GM12864 (cell line): ENCODE data around the gene ITIH5.
"Not testable (repeated sequence)": the region's sequence is repeated elsewhere in the genome, so short reads cannot be mapped to it uniquely, and the experiment has no call there.

Experiments used
- DNase-seq: peaks from one replicate; pipeline ENCODE4 v3.0.0-alpha.2; 2011; ENCODE audit warnings: low read depth
- H3K4me3 ChIP-seq: 2 replicates; pipeline ENCODE4 v1.5.1; 2011; ENCODE audit warnings: mild to moderate bottlenecking, low read depth, low read length, control low read depth
- CTCF ChIP-seq: IDR thresholded peaks from 2 replicates; pipeline ENCODE4 v1.5.1; 2011; ENCODE audit warnings: low read depth, mild to moderate bottlenecking, moderate library complexity, low read length, control low read depth, inconsistent platforms; ENCODE audit errors: missing control alignments

Gene ITIH5

GRCh38 chr10:7666253-7667023 lies at the start of gene ITIH5:
TSS of gene ITIH5 (minus strand) at chr10:7666966. CDS start at chr10:7666892, 74 bp downstream.
- DNase-seq, result no peak
- no peak for TF ChIP-seq CTCF
- H3K4me3 ChIP-seq, result no peak within 1 kb of the TSS

GRCh38 chr10:7715515-7715914 lies 48.7 kb upstream of the ITIH5 start:
- no peak for TF ChIP-seq CTCF
- no peak for DNase-seq
- no peak overlapping the region for H3K4me3 ChIP-seq

GRCh38 chr10:7711075-7711474 lies 44.3 kb upstream of the ITIH5 start:
- not testable (repeated sequence) for H3K4me3 ChIP-seq, DNase-seq

- no peak for TF ChIP-seq CTCF
- DNase-seq, result no peak
- no peak overlapping the region for H3K4me3 ChIP-seq
These were observed 43.7 kb upstream of the ITIH5 start for GRCh38 chr10:7710446-7710845.

GRCh38 chr10:7708832-7709231 lies 42.1 kb upstream of the ITIH5 start:
- DNase-seq, result no peak
- no peak for TF ChIP-seq CTCF
- no peak overlapping the region for H3K4me3 ChIP-seq

- no peak overlapping the region for H3K4me3 ChIP-seq
- no peak for DNase-seq
- no peak for TF ChIP-seq CTCF
These were observed 41.3 kb upstream of the ITIH5 start for GRCh38 chr10:7707858-7708622.

- no peak for DNase-seq
- no peak for TF ChIP-seq CTCF
- H3K4me3 ChIP-seq, result no peak overlapping the region
These were observed 40.3 kb upstream of the ITIH5 start for GRCh38 chr10:7707102-7707501.
